Measurements from ENCODE around the gene OR52D1. TPM values are rescaled to one million over a fixed set of nuclear protein-coding genes. Genes with fewer than 3 reads are reported as not detected.

The OR52D1 gene
- not detected for total RNA-seq

- Histone ChIP-seq H3K27me3 (no peaks in the 10 kb centered on the region), H3K27ac (replicated peaks in 1 of 4) (no peak within 1 kb of the TSS), H3K9me3 (no peaks in the 10 kb centered on the region), H3K4me1 (no peaks in the 10 kb centered on the region), H3K4me3 (no peak within 1 kb of the TSS), H3K36me3 (no peaks in the 10 kb centered on the region)
- DNase-seq (ENCODE audit: extremely low spot score): no peak
- TF ChIP-seq EP300 (IDR thresholded peaks at IDR 0.05) (no peak), POLR2AphosphoS5 (IDR thresholded peaks at IDR 0.05) (no peak), CTCF (IDR thresholded peaks at IDR 0.05) (no peak), POLR2A (IDR thresholded peaks at IDR 0.05; ENCODE audit: low read depth) (no peak)
- intact Hi-C loops (cut with DNase I): no loop called here
Observed at GRCh38 chr11:5488385-5488784, at the start of gene OR52D1. TSS of gene OR52D1 (plus strand) at chr11:5488685. CDS start at chr11:5488707, 22 bp downstream.

- TF ChIP-seq CTCF (IDR thresholded peaks at IDR 0.05) (no peak), POLR2A (IDR thresholded peaks at IDR 0.05; ENCODE audit: low read depth) (no peak), EP300 (IDR thresholded peaks at IDR 0.05) (no peak), POLR2AphosphoS5 (IDR thresholded peaks at IDR 0.05) (no peak)
- Histone ChIP-seq H3K4me1 (no peaks in the 10 kb centered on the region), H3K4me3 (no peak within 1 kb of the TSS), H3K9me3 (no peaks in the 10 kb centered on the region), H3K36me3 (no peaks in the 10 kb centered on the region), H3K27me3 (no peaks in the 10 kb centered on the region), H3K27ac (replicated peaks in 1 of 4) (no peak within 1 kb of the TSS)
- intact Hi-C loops (cut with DNase I): no loop called here
- WGBS: 42% methylated on average over 2 of the region's 2 CpGs
- no peak for DNase-seq (ENCODE audit: extremely low spot score)
Observed at GRCh38 chr11:5441414-5441813, 47.1 kb upstream of the OR52D1 start, which contains the start of gene OR51I1. TSS of gene OR51I1 (minus strand) at chr11:5441514. CDS start at chr11:5441514, 0 bp downstream.

- intact Hi-C loops (cut with DNase I): no loop called here
- Histone ChIP-seq H3K27me3 (no peaks in the 10 kb centered on the region), H3K4me1 (no peaks in the 10 kb centered on the region), H3K36me3 (no peaks in the 10 kb centered on the region), H3K4me3 (no peak overlapping the region), H3K9me3 (no peaks in the 10 kb centered on the region), H3K27ac (replicated peaks in 1 of 4) (no peak overlapping the region)
- TF ChIP-seq POLR2A (IDR thresholded peaks at IDR 0.05; ENCODE audit: low read depth) (no peak), CTCF (IDR thresholded peaks at IDR 0.05) (no peak), EP300 (IDR thresholded peaks at IDR 0.05) (no peak), POLR2AphosphoS5 (IDR thresholded peaks at IDR 0.05) (no peak)
- 72% methylated on average over 2 of the region's 2 CpGs for WGBS
- DNase-seq (ENCODE audit: extremely low spot score): no peak
Observed at GRCh38 chr11:5443835-5444393, 44.6 kb upstream of the OR52D1 start.

- no peak for TF ChIP-seq POLR2AphosphoS5 (IDR thresholded peaks at IDR 0.05)
- no peak for TF ChIP-seq CTCF (IDR thresholded peaks at IDR 0.05)
- no peak for TF ChIP-seq POLR2A (IDR thresholded peaks at IDR 0.05; ENCODE audit: low read depth)
- TF ChIP-seq EP300 (IDR thresholded peaks at IDR 0.05): no peak
- WGBS: 83% methylated on average over 2 of the region's 2 CpGs
- no peak for DNase-seq (ENCODE audit: extremely low spot score)
- Histone ChIP-seq H3K9me3 (no peaks in the 10 kb centered on the region), H3K27me3 (no peaks in the 10 kb centered on the region), H3K36me3 (no peaks in the 10 kb centered on the region), H3K27ac (replicated peaks in 1 of 4) (no peak within 1 kb of the TSS), H3K4me1 (no peaks in the 10 kb centered on the region), H3K4me3 (no peak within 1 kb of the TSS)
- intact Hi-C loops (cut with DNase I): no loop called here
Observed at GRCh38 chr11:5449023-5449422, 39.5 kb upstream of the OR52D1 start, which contains the start of gene OR51I2. TSS of gene OR51I2 (plus strand) at chr11:5449323. CDS start at chr11:5453489, 4,166 bp downstream.

- H3K27ac ChIP-seq (replicated peaks in 1 of 4): no peak overlapping the region
- intact Hi-C loops (cut with DNase I): no loop called here
- no peaks in the 10 kb centered on the region for H3K27me3 ChIP-seq
- no peak overlapping the region for H3K4me3 ChIP-seq
- no peaks in the 10 kb centered on the region for H3K9me3 ChIP-seq
- H3K36me3 ChIP-seq: no peaks in the 10 kb centered on the region
- DNase-seq (ENCODE audit: extremely low spot score): no peak
- 78% methylated on average over 4 of the region's 4 CpGs for WGBS
- no peaks in the 10 kb centered on the region for H3K4me1 ChIP-seq
- TF ChIP-seq CTCF (IDR thresholded peaks at IDR 0.05) (no peak), POLR2A (IDR thresholded peaks at IDR 0.05; ENCODE audit: low read depth) (no peak), EP300 (IDR thresholded peaks at IDR 0.05) (no peak), POLR2AphosphoS5 (IDR thresholded peaks at IDR 0.05) (no peak)
Observed at GRCh38 chr11:5449432-5449831, 39.1 kb upstream of the OR52D1 start.

All from esophagus muscularis mucosa (tissue), 4 donors.